Spleen (tissue), 3 donors: ENCODE measurements around the gene SDHAF4.

Experiments
- POLR2A ChIP-seq, 3 donors: fragments of 450-650 bp; IDR thresholded peaks; one replicate each; pipeline ENCODE4 v1.5.1; 2017; ENCODE audit warnings: antibody characterized with exemption in 3 of 3, mild to moderate bottlenecking in 1 of 3
- POLR2AphosphoS5 ChIP-seq, 3 donors: sonication (generic); formaldehyde crosslinking; IDR thresholded peaks; one replicate each; pipeline ENCODE4 v1.5.1; 2017; ENCODE audit warnings: antibody characterized with exemption in 3 of 3

DNA sequence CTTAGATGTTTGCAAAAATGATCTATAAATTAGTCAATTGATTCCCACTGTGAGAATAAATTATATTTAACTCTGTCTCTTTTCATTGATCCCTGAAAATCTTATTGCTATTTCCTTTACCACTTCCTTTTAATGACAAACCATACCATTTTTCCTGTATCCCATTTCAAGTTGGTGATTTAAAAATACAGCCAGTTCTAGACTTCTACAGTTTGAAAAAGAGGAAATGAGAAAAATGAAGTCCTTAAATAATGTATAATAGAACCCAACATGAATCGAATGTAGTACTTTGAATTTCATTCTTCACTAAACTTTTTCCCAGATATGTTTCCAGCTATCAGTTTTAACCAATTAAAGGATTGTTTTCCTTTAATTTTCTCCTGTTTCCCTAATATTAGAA is 29.5 kb upstream of the SDHAF4 start:
- TF ChIP-seq POLR2A (IDR thresholded peaks at IDR 0.05): no peak
- TF ChIP-seq POLR2AphosphoS5 (IDR thresholded peaks at IDR 0.05): no peak
